ENCODE measurements around the gene POFUT1.

Gene POFUT1

GRCh38 chr20:32231245-32231644, 23.6 kb downstream of the POFUT1 start:
- DNase-seq (ENCODE audit: insufficient read length, low spot score) (no peak), FAIRE-seq (no peak)
- TF ChIP-seq TAF1 (IDR thresholded peaks at IDR 0.05; ENCODE audit: low read depth, low read length) (no peak), PAX5 (IDR thresholded peaks at IDR 0.05; ENCODE audit: insufficient read depth, low read length, severe bottlenecking) (no peak), POLR2A (IDR thresholded peaks at IDR 0.05; ENCODE audit: low read depth, low read length) (no peak), SPI1 (IDR thresholded peaks at IDR 0.05; ENCODE audit: low read depth, low read length) (no peak), POU2F2 (IDR thresholded peaks at IDR 0.05; ENCODE audit: low read depth, low read length) (no peak), POLR2AphosphoS5 (IDR thresholded peaks at IDR 0.05; ENCODE audit: low read depth, low read length) (no peak)

- FAIRE-seq (peak; percentile 61), DNase-seq (ENCODE audit: insufficient read length, low spot score) (no peak)
- TF ChIP-seq POLR2A (IDR thresholded peaks at IDR 0.05; ENCODE audit: low read depth, low read length) (no peak), SPI1 (IDR thresholded peaks at IDR 0.05; ENCODE audit: low read depth, low read length) (peak; percentile 51)
Measured at GRCh38 chr20:32231847-32232246, 24.2 kb downstream of the POFUT1 start.

- TF ChIP-seq TAF1 (IDR thresholded peaks at IDR 0.05; ENCODE audit: low read depth, low read length) (no peak), PAX5 (IDR thresholded peaks at IDR 0.05; ENCODE audit: insufficient read depth, low read length, severe bottlenecking) (no peak)
- FAIRE-seq: peak; percentile 62
- no peak for DNase-seq (ENCODE audit: insufficient read length, low spot score)
Measured at GRCh38 chr20:32232326-32232886, 24.7 kb downstream of the POFUT1 start.

GRCh38 chr20:32233286-32233685, 25.6 kb downstream of the POFUT1 start:
- TF ChIP-seq TAF1 (IDR thresholded peaks at IDR 0.05; ENCODE audit: low read depth, low read length) (no peak), SPI1 (IDR thresholded peaks at IDR 0.05; ENCODE audit: low read depth, low read length) (no peak), POU2F2 (IDR thresholded peaks at IDR 0.05; ENCODE audit: low read depth, low read length) (no peak), PAX5 (IDR thresholded peaks at IDR 0.05; ENCODE audit: insufficient read depth, low read length, severe bottlenecking) (no peak), POLR2A (IDR thresholded peaks at IDR 0.05; ENCODE audit: low read depth, low read length) (no peak), POLR2AphosphoS5 (IDR thresholded peaks at IDR 0.05; ENCODE audit: low read depth, low read length) (no peak)
- FAIRE-seq (no peak), DNase-seq (ENCODE audit: insufficient read length, low spot score) (no peak)

- no peak for DNase-seq (ENCODE audit: insufficient read length, low spot score)
- TF ChIP-seq TAF1 (IDR thresholded peaks at IDR 0.05; ENCODE audit: low read depth, low read length): no peak
- TF ChIP-seq PAX5 (IDR thresholded peaks at IDR 0.05; ENCODE audit: insufficient read depth, low read length, severe bottlenecking): no peak
- TF ChIP-seq POU2F2 (IDR thresholded peaks at IDR 0.05; ENCODE audit: low read depth, low read length): no peak
- no peak for TF ChIP-seq POLR2AphosphoS5 (IDR thresholded peaks at IDR 0.05; ENCODE audit: low read depth, low read length)
- TF ChIP-seq POLR2A (IDR thresholded peaks at IDR 0.05; ENCODE audit: low read depth, low read length): no peak
- TF ChIP-seq SPI1 (IDR thresholded peaks at IDR 0.05; ENCODE audit: low read depth, low read length): no peak
- no peak for FAIRE-seq
Measured at GRCh38 chr20:32234135-32234808, 26.6 kb downstream of the POFUT1 start.

GRCh38 chr20:32235331-32236047, 27.8 kb downstream of the POFUT1 start:
- DNase-seq (ENCODE audit: insufficient read length, low spot score) (no peak), FAIRE-seq (no peak)
- TF ChIP-seq TAF1 (IDR thresholded peaks at IDR 0.05; ENCODE audit: low read depth, low read length) (no peak), POU2F2 (IDR thresholded peaks at IDR 0.05; ENCODE audit: low read depth, low read length) (no peak), POLR2AphosphoS5 (IDR thresholded peaks at IDR 0.05; ENCODE audit: low read depth, low read length) (no peak), SPI1 (IDR thresholded peaks at IDR 0.05; ENCODE audit: low read depth, low read length) (no peak), POLR2A (IDR thresholded peaks at IDR 0.05; ENCODE audit: low read depth, low read length) (no peak), PAX5 (IDR thresholded peaks at IDR 0.05; ENCODE audit: insufficient read depth, low read length, severe bottlenecking) (no peak)

GRCh38 chr20:32236048-32236533, 28.4 kb downstream of the POFUT1 start:
- TF ChIP-seq POLR2A (IDR thresholded peaks at IDR 0.05; ENCODE audit: low read depth, low read length): no peak
- no peak for TF ChIP-seq TAF1 (IDR thresholded peaks at IDR 0.05; ENCODE audit: low read depth, low read length)
- no peak for TF ChIP-seq POLR2AphosphoS5 (IDR thresholded peaks at IDR 0.05; ENCODE audit: low read depth, low read length)
- no peak for TF ChIP-seq SPI1 (IDR thresholded peaks at IDR 0.05; ENCODE audit: low read depth, low read length)
- TF ChIP-seq POU2F2 (IDR thresholded peaks at IDR 0.05; ENCODE audit: low read depth, low read length): no peak
- no peak for DNase-seq (ENCODE audit: insufficient read length, low spot score)

GRCh38 chr20:32236819-32237218, 29.1 kb downstream of the POFUT1 start:
- no peak for TF ChIP-seq POLR2A (IDR thresholded peaks at IDR 0.05; ENCODE audit: low read depth, low read length)
- TF ChIP-seq TAF1 (IDR thresholded peaks at IDR 0.05; ENCODE audit: low read depth, low read length): no peak
- no peak for TF ChIP-seq SPI1 (IDR thresholded peaks at IDR 0.05; ENCODE audit: low read depth, low read length)
- DNase-seq (ENCODE audit: insufficient read length, low spot score) (no peak), FAIRE-seq (no peak)

More at GRCh38 chr20:32236048-32236533, 28.4 kb downstream of the POFUT1 start:
- FAIRE-seq: no peak

- FAIRE-seq: no peak
- TF ChIP-seq TAF1 (IDR thresholded peaks at IDR 0.05; ENCODE audit: low read depth, low read length): no peak
- no peak for TF ChIP-seq SPI1 (IDR thresholded peaks at IDR 0.05; ENCODE audit: low read depth, low read length)
- TF ChIP-seq POU2F2 (IDR thresholded peaks at IDR 0.05; ENCODE audit: low read depth, low read length): no peak
- TF ChIP-seq POLR2A (IDR thresholded peaks at IDR 0.05; ENCODE audit: low read depth, low read length): no peak
- no peak for TF ChIP-seq POLR2AphosphoS5 (IDR thresholded peaks at IDR 0.05; ENCODE audit: low read depth, low read length)
- no peak for TF ChIP-seq PAX5 (IDR thresholded peaks at IDR 0.05; ENCODE audit: insufficient read depth, low read length, severe bottlenecking)
- no peak for DNase-seq (ENCODE audit: insufficient read length, low spot score)
Measured at GRCh38 chr20:32237419-32237818, 29.7 kb downstream of the POFUT1 start.
